ENCODE results near the gene CST7.

DNA sequence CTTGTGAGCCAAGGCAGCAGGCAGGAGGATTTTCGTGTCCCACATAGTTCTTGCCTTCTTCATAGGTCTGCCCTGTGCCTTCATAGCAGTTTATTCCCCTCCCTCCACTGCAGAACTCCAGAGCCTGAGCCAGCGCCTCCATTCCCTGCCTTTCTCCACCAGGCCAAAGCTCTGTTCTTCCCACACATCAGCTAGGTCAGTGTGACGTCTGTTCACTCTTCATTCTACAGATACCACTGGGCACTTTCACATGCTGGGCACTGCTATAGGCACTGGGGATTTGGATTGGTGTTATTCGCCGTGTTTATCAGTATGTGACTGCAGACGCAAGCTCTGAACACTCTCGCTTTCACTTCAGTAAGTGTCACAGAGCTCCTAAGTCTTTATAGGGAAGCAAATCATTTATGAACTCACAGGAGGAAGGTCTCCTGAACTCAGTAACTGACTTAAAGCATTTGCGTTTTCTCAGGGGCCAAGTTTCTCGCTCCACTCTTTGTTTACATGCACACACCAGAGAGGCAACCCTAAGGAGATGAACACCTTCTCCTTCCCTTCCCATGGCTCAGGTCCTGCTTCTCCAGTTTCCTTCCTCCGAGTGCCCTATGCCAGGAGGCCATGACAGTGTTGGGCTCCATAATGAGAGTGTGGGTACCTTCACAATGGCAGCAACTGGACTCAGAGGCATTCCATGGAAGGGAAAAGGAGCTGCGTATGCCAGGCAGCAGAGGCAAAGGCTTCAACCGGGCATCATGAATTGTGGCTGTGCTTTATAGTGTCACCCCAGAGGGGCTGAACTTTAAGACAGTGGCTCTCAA, 49.8 kb downstream of the CST7 start:
- TF ChIP-seq, protein P1, sequence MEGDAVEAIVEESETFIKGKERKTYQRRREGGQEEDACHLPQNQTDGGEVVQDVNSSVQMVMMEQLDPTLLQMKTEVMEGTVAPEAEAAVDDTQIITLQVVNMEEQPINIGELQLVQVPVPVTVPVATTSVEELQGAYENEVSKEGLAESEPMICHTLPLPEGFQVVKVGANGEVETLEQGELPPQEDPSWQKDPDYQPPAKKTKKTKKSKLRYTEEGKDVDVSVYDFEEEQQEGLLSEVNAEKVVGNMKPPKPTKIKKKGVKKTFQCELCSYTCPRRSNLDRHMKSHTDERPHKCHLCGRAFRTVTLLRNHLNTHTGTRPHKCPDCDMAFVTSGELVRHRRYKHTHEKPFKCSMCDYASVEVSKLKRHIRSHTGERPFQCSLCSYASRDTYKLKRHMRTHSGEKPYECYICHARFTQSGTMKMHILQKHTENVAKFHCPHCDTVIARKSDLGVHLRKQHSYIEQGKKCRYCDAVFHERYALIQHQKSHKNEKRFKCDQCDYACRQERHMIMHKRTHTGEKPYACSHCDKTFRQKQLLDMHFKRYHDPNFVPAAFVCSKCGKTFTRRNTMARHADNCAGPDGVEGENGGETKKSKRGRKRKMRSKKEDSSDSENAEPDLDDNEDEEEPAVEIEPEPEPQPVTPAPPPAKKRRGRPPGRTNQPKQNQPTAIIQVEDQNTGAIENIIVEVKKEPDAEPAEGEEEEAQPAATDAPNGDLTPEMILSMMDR (IDR thresholded peaks at IDR 0.05): no peak
- TF ChIP-seq POLR2A (IDR thresholded peaks at IDR 0.05) (no peak), POLR2AphosphoS5 (IDR thresholded peaks at IDR 0.05) (no peak)

All from breast epithelium (tissue), 3 donors.